ENCODE measurements around the gene TMEM214.

TMEM214 gene

GRCh38 chr2:27040282-27040681, 7.5 kb downstream of the TMEM214 start:
- no peak for DNase-seq (ENCODE audit: low read depth)

DNA sequence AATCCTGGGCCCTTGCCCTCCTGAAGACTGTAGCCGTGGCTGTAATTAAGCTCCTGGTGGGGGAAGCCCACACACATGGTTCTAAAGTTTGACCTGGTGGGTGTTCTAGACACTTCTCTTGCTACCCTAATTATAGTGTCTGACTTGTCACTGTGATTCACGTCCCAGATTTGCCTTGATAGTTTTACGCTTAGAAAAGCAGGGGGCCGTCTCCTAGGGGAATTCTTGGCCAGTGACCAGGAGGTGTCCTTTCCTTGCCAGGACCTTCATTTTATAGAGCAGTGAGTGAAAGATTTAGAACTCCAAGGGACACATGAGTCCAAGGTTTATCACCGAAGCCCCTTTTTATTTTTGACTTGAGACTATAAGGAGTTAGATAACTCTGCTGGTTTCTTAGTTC, 9.0 kb downstream of the TMEM214 start:
- DNase-seq (ENCODE audit: low read depth) = no peak

DNA sequence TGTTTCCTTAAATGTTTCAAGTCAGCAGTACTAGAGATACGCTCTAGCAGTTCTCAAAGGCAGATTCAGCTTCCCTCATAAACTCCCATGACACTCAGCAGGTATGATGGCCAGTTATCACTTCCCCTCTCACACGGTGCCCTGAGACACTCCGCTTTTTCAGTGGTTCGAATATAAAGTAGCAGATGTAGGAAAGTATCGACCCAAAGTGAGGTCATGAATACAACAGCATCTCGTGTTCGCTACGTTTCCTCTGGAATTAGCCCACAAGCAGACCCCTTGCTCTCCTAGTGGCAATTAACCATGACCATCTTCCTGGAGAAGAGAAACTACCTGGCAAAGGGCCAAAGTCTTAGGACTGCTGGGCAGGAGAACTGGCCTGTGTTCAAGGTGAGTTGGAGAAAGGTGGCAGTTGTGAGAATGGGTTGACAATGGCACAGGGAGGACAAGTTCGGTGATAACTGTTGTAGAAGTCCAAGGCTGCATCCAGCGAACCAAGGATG, 9.4 kb downstream of the TMEM214 start:
- DNase-seq (ENCODE audit: low read depth) = no peak

DNA sequence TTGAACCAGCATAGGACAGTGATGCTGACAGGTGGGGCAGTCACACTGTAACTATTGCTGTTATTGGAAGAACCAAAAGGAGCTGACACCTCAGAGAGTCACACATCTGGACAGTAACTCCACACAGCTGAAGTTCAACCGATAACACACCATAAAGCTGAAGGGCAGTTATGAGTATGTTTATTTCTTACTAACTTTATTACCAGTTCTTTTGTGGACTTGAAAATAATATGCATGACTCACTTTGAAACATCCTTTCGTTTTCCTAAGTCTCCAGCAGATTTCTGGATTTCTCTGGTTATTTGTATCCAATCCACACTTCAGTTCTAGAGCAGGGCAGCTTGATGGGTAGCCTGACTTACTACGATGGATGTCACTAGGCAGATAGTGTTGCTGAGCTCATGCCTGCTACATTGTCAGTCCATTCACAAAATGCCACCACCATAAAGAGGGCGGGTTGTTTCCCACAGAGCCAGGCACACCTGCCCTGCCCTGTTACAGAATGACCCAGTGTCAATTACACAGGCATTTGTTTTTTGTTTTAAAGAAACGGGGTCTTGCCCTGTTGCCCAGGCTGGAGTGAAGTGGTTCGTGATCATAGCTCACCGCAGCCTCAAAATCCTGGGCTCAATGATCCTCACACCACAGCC, 10.3 kb downstream of the TMEM214 start:
- peak; percentile 24 for DNase-seq (ENCODE audit: low read depth)

DNA sequence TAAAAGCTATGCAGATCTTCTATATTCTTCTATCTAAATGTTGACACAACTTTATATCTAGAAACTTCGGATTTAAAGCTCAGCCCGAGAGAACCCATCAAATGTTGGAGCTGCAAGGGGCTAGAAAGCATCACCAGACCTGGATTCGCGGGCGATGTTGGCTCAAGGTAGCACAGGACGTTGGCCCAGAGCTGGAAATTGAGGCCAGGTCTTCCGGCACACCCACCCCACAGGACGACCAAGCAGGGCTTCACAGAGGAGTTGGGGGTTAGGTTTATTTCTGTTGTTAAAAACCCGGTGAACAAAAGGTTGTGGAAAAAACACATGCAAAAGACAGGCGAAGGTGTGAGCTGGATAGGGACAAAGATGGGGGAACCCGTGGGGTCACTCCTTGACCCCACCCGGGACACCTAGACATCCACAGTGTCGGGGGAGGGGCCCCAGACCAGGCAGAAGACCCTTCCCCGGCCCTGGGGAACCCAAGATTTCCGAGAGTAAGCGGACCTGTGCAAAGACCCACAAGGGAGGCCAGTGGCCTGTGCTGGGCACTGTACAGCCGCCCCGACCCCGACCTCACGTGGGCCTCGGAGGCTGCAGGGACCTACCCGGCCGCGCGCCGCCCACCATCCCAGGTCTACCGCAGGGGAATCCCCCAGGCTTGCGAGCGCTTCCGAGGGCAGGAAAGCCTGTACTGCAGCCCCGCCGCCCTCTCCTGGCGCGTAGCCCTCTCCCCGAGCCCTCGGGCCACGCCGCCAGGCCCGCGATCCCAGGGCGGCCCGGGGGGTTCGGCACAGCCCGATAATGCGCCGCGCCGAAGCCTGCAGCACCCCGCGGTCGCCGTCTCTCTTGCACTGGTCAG, 16.9 kb downstream of the TMEM214 start:
- DNase-seq (ENCODE audit: low read depth) = no peak

GRCh38 chr2:27050281-27050995, 17.7 kb downstream of the TMEM214 start:
- DNase-seq (ENCODE audit: low read depth) = no peak

GRCh38 chr2:27050996-27051901, 18.5 kb downstream of the TMEM214 start, which contains the start of gene AGBL5:
TSS of gene AGBL5 (plus strand) at chr2:27051668. CDS start at chr2:27052959, 1,291 bp downstream.
- peak; percentile 84 for DNase-seq (ENCODE audit: low read depth)

- DNase-seq (ENCODE audit: low read depth) = no peak
Measured at GRCh38 chr2:27051902-27052645, 19.3 kb downstream of the TMEM214 start.

DNA sequence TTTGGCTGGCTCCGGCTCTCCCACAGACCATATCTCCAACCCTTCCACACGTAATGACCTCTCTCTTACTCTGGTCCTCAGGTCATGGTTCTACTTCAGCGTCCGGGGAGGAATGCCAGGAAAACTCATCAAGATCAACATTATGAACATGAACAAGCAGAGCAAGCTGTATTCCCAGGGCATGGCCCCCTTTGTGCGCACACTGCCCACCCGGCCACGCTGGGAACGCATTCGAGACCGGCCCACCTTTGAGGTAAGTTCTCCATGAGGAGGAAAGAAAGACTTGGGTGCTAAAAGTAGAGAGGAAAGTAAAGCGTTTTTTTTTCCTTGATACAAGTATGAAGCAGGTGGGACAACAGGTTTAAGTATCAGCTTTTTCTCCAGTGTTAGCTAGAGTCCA, 20.6 kb downstream of the TMEM214 start:
- DNase-seq (ENCODE audit: low read depth) = no peak

- no peak for DNase-seq (ENCODE audit: low read depth)
Measured at GRCh38 chr2:27053776-27054175, 21.0 kb downstream of the TMEM214 start.

- no peak for DNase-seq (ENCODE audit: low read depth)
Measured at GRCh38 chr2:27054721-27055120, 22.0 kb downstream of the TMEM214 start.

GRCh38 chr2:27057184-27057583, 24.4 kb downstream of the TMEM214 start:
- DNase-seq (ENCODE audit: low read depth) = no peak

DNA sequence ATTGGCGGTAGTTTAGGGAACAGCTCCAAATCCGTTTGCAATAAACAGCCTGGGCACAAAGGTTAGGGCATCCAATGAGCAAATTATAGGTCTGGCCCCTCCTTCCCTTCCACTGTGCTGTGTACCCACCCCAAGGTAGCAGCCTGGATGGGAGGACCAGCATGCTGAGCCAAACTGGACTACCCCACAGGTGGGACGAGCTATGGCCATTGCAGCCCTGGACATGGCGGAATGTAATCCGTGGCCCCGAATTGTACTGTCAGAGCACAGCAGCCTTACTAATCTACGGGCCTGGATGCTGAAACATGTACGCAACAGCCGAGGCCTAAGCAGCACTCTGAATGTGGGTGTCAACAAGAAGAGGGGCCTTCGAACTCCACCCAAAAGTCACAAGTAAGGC, 25.4 kb downstream of the TMEM214 start:
- no peak for DNase-seq (ENCODE audit: low read depth)

DNA sequence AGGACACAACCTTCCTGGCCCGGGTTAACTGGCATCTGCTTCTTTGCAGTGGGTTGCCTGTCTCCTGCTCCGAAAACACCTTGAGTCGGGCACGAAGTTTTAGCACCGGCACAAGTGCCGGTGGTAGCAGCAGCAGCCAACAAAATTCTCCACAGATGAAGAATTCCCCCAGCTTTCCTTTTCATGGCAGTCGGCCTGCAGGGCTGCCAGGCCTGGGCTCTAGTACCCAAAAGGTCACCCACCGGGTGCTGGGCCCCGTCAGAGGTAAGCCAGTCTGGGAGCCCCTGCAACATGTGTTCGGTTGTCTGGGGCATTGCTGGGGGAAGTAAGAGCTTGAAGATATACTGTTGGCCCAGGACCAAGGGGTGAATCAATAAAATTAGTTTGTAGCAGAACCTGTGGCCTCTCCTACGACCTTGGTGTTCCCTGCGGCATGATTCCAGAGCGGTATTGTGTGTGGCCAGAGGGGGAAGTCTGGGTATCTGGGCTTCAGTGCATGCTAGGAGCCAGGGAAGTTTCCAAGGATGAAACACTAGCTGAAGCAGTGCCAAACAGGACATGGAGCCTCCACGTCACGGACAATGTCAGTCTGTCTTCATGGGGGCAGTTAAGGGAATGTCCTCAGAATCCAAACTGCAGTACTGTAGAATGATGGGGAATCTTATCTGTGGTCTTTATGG, 26.5 kb downstream of the TMEM214 start:
- no peak for DNase-seq (ENCODE audit: low read depth)

- no peak for DNase-seq (ENCODE audit: low read depth)
Measured at GRCh38 chr2:27060323-27060722, 27.6 kb downstream of the TMEM214 start.

GRCh38 chr2:27065128-27065527, 32.4 kb downstream of the TMEM214 start:
- DNase-seq (ENCODE audit: low read depth) = no peak

- no peak for DNase-seq (ENCODE audit: low read depth)
Measured at GRCh38 chr2:27067385-27067784, 34.6 kb downstream of the TMEM214 start.

GRCh38 chr2:27069436-27069835, 36.7 kb downstream of the TMEM214 start:
- no peak for DNase-seq (ENCODE audit: low read depth)

- DNase-seq (ENCODE audit: low read depth) = no peak
Measured at GRCh38 chr2:27069961-27070618, 37.3 kb downstream of the TMEM214 start.

All from GM04503 (cell line).